Endothelial cell of umbilical vein (primary cell): ENCODE data around the gene BRD1. TPM values are rescaled to one million over a fixed set of nuclear protein-coding genes. Genes with fewer than 3 reads are reported as not detected.

Experiments
- BruUV-seq: library from RNA; stranded (reverse); fragments of 400-500 nt; replicated peaks from 2 replicates; lab custom pipeline; 2021; lab: Mats Ljungman, UMichigan
- CTCF ChIA-PET: fragments of 300-600, 350-600 bp; sonication (Branson Sonifier 250); formaldehyde crosslinking; loops from one replicate; lab custom pipeline; 2021; ENCODE audit warnings: antibody characterized with exemption, inconsistent platforms; lab: Charles Lee
- POLR2A ChIA-PET: fragments of 300-600, 350-600 bp; sonication (Branson Sonifier 250); formaldehyde crosslinking; loops from one replicate; lab custom pipeline; 2021; ENCODE audit warnings: antibody characterized with exemption, inconsistent platforms; lab: Charles Lee
- DNase-seq: peaks from one replicate; pipeline ENCODE4 v3.0.0-alpha.2; 2011; ENCODE audit warnings: low read depth, low spot score
- FAIRE-seq: peaks from 2 replicates; lab custom pipeline; 2011; peaks lifted over from hg19 to GRCh38; lab: Jason Lieb, UNC
- H2AFZ ChIP-seq: 2 replicates; pipeline ENCODE4 v1.6.0; 2012; ENCODE audit warnings: low read depth, low read length, control low read depth, inconsistent platforms
- H3K27ac ChIP-seq: 2 replicates; pipeline ENCODE4 v1.5.1; 2011; ENCODE audit warnings: low read depth, mild to moderate bottlenecking, control low read depth, low read length, moderate library complexity; ENCODE audit not compliant: insufficient read depth
- H3K27me3 ChIP-seq, 2 experiments: 2 replicates each; pipeline versions ENCODE4 v1.6.0 to v1.6.1; 2011; ENCODE audit warnings: low read length in 2 of 2, mixed read lengths in 1 of 2; ENCODE audit not compliant: control insufficient read depth in 2 of 2, insufficient read depth in 2 of 2
- H3K36me3 ChIP-seq, 2 experiments: 2 replicates in 1 of 2; 3 replicates in 1 of 2; pipeline ENCODE4 v1.5.1; 2011; ENCODE audit warnings: low read length in 2 of 2, mild to moderate bottlenecking in 1 of 2, moderate library complexity in 1 of 2; ENCODE audit not compliant: control insufficient read depth in 2 of 2, insufficient read depth in 2 of 2; ENCODE audit errors: extremely low read depth in 1 of 2
- H3K4me1 ChIP-seq: 3 replicates; pipeline ENCODE4 v1.5.1; 2011; ENCODE audit warnings: mild to moderate bottlenecking, low read length; ENCODE audit not compliant: control insufficient read depth, insufficient read depth; ENCODE audit errors: extremely low read depth
- H3K4me2 ChIP-seq: 2 replicates; pipeline ENCODE4 v1.6.1; 2011; ENCODE audit warnings: low read length, control low read depth, mixed read lengths; ENCODE audit not compliant: insufficient read depth
- H3K4me3 ChIP-seq, 3 experiments: fragments of 200-600 bp in 1 of 3; sonication (generic), shearing (Covaris generic) in 1 of 3; replicated peaks in 1 of 3; 2 replicates each; pipeline ENCODE4 v1.5.1; 2011 to 2016; ENCODE audit warnings: control low read depth in 3 of 3, low read length in 3 of 3, mild to moderate bottlenecking in 2 of 3, inconsistent platforms in 1 of 3, low read depth in 1 of 3, moderate library complexity in 1 of 3; ENCODE audit not compliant: insufficient read depth in 1 of 3
- H3K79me2 ChIP-seq: 2 replicates; pipeline ENCODE4 v1.6.0; 2012; ENCODE audit warnings: low read length, inconsistent platforms; ENCODE audit not compliant: control insufficient read depth, insufficient read depth
- H3K9ac ChIP-seq: replicated peaks from 2 replicates; pipeline ENCODE3; 2011; ENCODE audit warnings: low read length, control low read depth; ENCODE audit not compliant: insufficient read depth; ENCODE audit errors: extremely low read depth
- H3K9me1 ChIP-seq: replicated peaks from 3 replicates; pipeline ENCODE4 v1.6.0; 2011; ENCODE audit warnings: mild to moderate bottlenecking, low read length; ENCODE audit not compliant: control insufficient read depth, insufficient read depth; ENCODE audit errors: extremely low read depth
- H3K9me3 ChIP-seq: replicated peaks from 2 replicates; pipeline ENCODE4 v1.5.1; 2012; ENCODE audit warnings: low read length, inconsistent platforms; ENCODE audit not compliant: control insufficient read depth, insufficient read depth
- H4K20me1 ChIP-seq: replicated peaks from 2 replicates; pipeline ENCODE3; 2011; ENCODE audit warnings: mild to moderate bottlenecking, low read length; ENCODE audit not compliant: control insufficient read depth, insufficient read depth; ENCODE audit errors: extremely low read depth
- EZH2 ChIP-seq: IDR thresholded peaks from 2 replicates; pipeline ENCODE4 v1.6.1; 2012; ENCODE audit warnings: borderline replicate concordance, low read depth, mild to moderate bottlenecking, moderate library complexity, low read length, inconsistent platforms; ENCODE audit not compliant: severe bottlenecking
- FOS ChIP-seq: IDR thresholded peaks from 2 replicates; pipeline ENCODE4 v1.6.1; 2011; ENCODE audit warnings: mild to moderate bottlenecking, low read length, moderate library complexity, borderline replicate concordance; ENCODE audit not compliant: insufficient read depth
- GATA2 ChIP-seq: IDR thresholded peaks from 2 replicates; pipeline ENCODE4 v1.7.0; 2011; ENCODE audit warnings: low read depth, mild to moderate bottlenecking, moderate library complexity, mixed read lengths, low read length; ENCODE audit not compliant: insufficient read length, insufficient read depth
- JUN ChIP-seq: IDR thresholded peaks from 2 replicates; pipeline ENCODE4 v1.6.1; 2011; ENCODE audit warnings: borderline replicate concordance, low read depth; ENCODE audit not compliant: insufficient read length, insufficient read depth
- MAX ChIP-seq: IDR thresholded peaks from 2 replicates; pipeline ENCODE4 v1.6.1; 2011; ENCODE audit not compliant: insufficient read depth, insufficient read length
- MYC ChIP-seq: IDR thresholded peaks from one replicate; pipeline ENCODE4 v1.6.1; 2011; ENCODE audit warnings: mild to moderate bottlenecking, low read depth, low read length
- POLR2A ChIP-seq: IDR thresholded peaks from 2 replicates; pipeline ENCODE4 v1.6.1; 2012; ENCODE audit warnings: low read depth, mild to moderate bottlenecking, control low read depth, low read length
- POLR2AphosphoS5 ChIP-seq: IDR thresholded peaks from 2 replicates; pipeline ENCODE4 v1.6.1; 2012; ENCODE audit warnings: low read depth, mild to moderate bottlenecking, control low read depth, low read length, moderate library complexity; ENCODE audit not compliant: insufficient read depth
- dilution Hi-C: fragments of 300-500 bp; cut with MboI; formaldehyde crosslinking; loops from one replicate; pipeline ENCODE4 v1.15.0; 2019; ENCODE audit warnings: low sequenced_read_pairs; ENCODE audit not compliant: extremely low pct_ligation_motif_present
- intact Hi-C: fragments of 100-400 bp; cut with micrococcal nuclease; formaldehyde crosslinking; loops from one replicate; pipeline ENCODE4 v1.10.0; 2022
- polyA plus RNA-seq, 4 experiments: library from polyadenylated mRNA; depleted of rRNA in 3 of 4; stranded (reverse) in 3 of 4; unstranded in 1 of 4; fragments of >200 nt; gene quantifications; 2 replicates each; pipeline versions ENCODE4 v1.2.1 to v1.2.3, GENCODE V29; 2011 to 2012; ENCODE audit warnings: missing spikeins in 1 of 4
- total RNA-seq: library from RNA; stranded (reverse); gene quantifications from 2 replicates; pipeline ENCODE4 v1.2.3, GENCODE V29; 2021
- TF ChIP-seq, protein P1 (sequence below), 2 donors: IDR thresholded peaks; 1 replicate in 1 of 2; 2 replicates in 1 of 2; pipeline ENCODE4 v1.5.1; 2011; ENCODE audit warnings: low read length in 2 of 2, mild to moderate bottlenecking in 2 of 2, moderate library complexity in 2 of 2, control low read depth in 1 of 2, inconsistent platforms in 1 of 2, low read depth in 1 of 2; ENCODE audit not compliant: insufficient read depth in 1 of 2; ENCODE audit errors: extremely low read depth in 1 of 2

BRD1 gene
- total and polyA plus RNA-seq, 2 donors (not counting 3 experiments of a cell fraction or from before 2014, with no cell fraction given): 8.1 to 41.1 TPM

DNA sequence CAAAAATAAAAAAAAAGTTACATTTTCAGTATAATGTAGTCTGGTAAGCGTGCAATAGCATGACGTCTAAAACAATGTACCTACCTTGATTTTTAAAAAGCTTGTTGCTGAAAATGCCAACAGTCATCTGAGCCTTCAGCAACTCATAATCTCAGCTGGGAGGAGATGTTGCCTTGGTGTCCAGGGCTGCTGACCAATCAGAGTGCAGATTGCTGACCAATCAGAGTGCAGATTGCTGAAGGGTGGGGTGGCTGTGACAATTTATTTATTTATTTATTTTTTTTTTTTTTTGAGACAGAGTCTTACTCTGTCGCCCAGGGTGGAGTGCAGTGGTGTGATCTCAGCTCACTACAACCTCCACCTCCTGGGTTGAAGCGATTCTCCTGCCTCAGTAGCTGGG lies 43.8 kb upstream of the BRD1 start:
- Histone ChIP-seq H3K9ac (no peak overlapping the region), H3K27ac (no peak overlapping the region), H4K20me1 (peaks cover 6% of the 10 kb centered on the region), H3K4me2 (no peak overlapping the region), H3K79me2 (peaks cover 93% of the 10 kb centered on the region), H3K4me1 (no peaks in the 10 kb centered on the region), H3K4me3 (no peak overlapping the region), H3K9me1 (no peaks in the 10 kb centered on the region), H3K27me3 (no peaks in the 10 kb centered on the region), H3K9me3 (no peaks in the 10 kb centered on the region), H2AFZ (no peak overlapping the region), H3K36me3 (no peaks in the 10 kb centered on the region)
- intact Hi-C loops: no loop called here
- dilution Hi-C loops: no loop called here
- no peak for TF ChIP-seq EZH2
- TF ChIP-seq, protein P1, sequence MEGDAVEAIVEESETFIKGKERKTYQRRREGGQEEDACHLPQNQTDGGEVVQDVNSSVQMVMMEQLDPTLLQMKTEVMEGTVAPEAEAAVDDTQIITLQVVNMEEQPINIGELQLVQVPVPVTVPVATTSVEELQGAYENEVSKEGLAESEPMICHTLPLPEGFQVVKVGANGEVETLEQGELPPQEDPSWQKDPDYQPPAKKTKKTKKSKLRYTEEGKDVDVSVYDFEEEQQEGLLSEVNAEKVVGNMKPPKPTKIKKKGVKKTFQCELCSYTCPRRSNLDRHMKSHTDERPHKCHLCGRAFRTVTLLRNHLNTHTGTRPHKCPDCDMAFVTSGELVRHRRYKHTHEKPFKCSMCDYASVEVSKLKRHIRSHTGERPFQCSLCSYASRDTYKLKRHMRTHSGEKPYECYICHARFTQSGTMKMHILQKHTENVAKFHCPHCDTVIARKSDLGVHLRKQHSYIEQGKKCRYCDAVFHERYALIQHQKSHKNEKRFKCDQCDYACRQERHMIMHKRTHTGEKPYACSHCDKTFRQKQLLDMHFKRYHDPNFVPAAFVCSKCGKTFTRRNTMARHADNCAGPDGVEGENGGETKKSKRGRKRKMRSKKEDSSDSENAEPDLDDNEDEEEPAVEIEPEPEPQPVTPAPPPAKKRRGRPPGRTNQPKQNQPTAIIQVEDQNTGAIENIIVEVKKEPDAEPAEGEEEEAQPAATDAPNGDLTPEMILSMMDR (IDR thresholded peaks at IDR 0.05; ENCODE audit: extremely low read depth in 1 of 2, insufficient read depth in 1 of 2, low read depth in 1 of 2, low read length in 2 of 2): no peak
- no peak for TF ChIP-seq FOS
- TF ChIP-seq MAX: no peak
- TF ChIP-seq POLR2A: no peak
- no peak for TF ChIP-seq MYC
- TF ChIP-seq JUN: no peak
- no peak for TF ChIP-seq POLR2AphosphoS5
- TF ChIP-seq GATA2: no peak
- BruUV-seq: no TSS peak
- CTCF ChIA-PET: no interaction called here
- DNase-seq (no peak), FAIRE-seq (no peak)
- POLR2A ChIA-PET: no interaction called here
